Fibroblast of the aortic adventitia (primary cell): ENCODE measurements around the gene COPE. TPM values are rescaled to one million over a fixed set of nuclear protein-coding genes. Genes with fewer than 3 reads are reported as not detected.
"Not testable (repeated sequence)": the region's sequence is repeated elsewhere in the genome, so short reads cannot be mapped to it uniquely, and the experiment has no call there.

ENCODE experiments used
- DNase-seq: peaks from one replicate; pipeline ENCODE4 v3.0.0-alpha.2; 2010; ENCODE audit warnings: low read depth
- H3K4me3 ChIP-seq: 2 replicates; pipeline ENCODE4 v1.5.1; 2011; ENCODE audit warnings: low read depth, mild to moderate bottlenecking, control low read depth, low read length, moderate library complexity
- total RNA-seq: library from RNA; depleted of rRNA; stranded (reverse); fragments of >200 nt; gene quantifications from 2 replicates; pipeline ENCODE4 v1.2.3, GENCODE V29; 2012; ENCODE audit warnings: low replicate concordance
- TF ChIP-seq, protein P1 (sequence below): IDR thresholded peaks from 2 replicates; pipeline ENCODE4 v1.5.1; 2011; ENCODE audit warnings: mild to moderate bottlenecking, low read length, control low read depth, inconsistent platforms; ENCODE audit not compliant: insufficient read depth

Gene COPE
- total RNA-seq, 1 donor = 172 TPM

DNA sequence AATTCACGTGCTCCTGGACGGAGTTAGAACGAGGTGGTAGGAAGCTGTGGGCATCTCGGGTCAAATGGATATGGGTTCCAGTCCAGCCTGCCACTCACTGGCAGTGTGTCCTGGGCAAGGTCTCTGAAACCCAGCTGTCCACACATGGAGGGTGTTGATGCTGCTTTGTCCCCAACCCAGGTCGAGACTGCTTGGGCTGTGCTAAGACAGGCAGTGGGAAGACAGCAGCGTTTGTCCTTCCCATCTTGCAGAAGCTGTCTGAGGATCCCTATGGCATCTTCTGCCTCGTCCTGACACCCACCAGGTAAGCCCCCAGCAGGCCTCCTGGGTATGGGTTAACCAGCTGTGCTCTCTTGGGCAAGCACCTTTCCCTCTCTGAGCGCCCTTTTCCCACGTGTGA is 1.2 kb upstream of the COPE start:
- DNase-seq = no peak
- H3K4me3 ChIP-seq = peak overlapping the region; percentile 100
- TF ChIP-seq, protein P1, sequence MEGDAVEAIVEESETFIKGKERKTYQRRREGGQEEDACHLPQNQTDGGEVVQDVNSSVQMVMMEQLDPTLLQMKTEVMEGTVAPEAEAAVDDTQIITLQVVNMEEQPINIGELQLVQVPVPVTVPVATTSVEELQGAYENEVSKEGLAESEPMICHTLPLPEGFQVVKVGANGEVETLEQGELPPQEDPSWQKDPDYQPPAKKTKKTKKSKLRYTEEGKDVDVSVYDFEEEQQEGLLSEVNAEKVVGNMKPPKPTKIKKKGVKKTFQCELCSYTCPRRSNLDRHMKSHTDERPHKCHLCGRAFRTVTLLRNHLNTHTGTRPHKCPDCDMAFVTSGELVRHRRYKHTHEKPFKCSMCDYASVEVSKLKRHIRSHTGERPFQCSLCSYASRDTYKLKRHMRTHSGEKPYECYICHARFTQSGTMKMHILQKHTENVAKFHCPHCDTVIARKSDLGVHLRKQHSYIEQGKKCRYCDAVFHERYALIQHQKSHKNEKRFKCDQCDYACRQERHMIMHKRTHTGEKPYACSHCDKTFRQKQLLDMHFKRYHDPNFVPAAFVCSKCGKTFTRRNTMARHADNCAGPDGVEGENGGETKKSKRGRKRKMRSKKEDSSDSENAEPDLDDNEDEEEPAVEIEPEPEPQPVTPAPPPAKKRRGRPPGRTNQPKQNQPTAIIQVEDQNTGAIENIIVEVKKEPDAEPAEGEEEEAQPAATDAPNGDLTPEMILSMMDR = no peak

DNA sequence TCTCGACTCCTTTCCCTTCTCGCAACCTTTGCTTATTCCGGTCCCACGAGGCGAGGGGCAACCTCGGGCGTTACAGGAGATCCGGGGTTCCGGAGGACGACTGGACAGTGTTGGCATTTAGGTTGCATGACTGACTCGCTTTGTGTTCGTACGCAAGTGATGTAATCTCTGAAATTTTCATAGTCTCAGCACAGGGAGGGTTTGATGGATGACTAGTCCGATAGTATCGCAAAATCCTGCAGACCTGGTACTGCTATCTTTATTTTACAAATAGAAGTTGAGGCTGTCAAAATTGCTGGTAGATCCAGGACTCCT is 670 bp upstream of the COPE start:
- TF ChIP-seq, protein P1 = no peak
- peak overlapping the region; percentile 100 for H3K4me3 ChIP-seq
- peak; percentile 30 for DNase-seq

DNA sequence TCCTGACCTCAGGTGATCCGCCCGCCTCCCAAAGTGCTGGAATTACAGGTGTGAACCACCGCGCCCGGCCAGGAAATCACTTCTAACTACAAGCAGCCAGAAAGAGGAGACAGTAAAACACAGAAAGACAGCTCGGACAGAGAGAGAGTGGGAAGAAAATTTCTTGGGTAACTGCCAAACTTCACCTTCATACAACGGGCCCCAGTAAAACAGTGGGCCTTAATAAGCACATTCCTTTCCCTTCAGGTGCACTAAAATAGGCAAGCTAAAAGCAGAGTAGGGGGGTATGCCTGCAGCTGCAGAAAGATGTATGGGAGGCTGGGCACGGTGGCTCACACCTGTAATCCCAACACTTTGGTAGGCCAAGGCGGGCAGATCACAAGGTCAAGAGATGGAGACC is 1.6 kb downstream of the COPE start:
- peak overlapping the region; percentile 78 for H3K4me3 ChIP-seq

DNA sequence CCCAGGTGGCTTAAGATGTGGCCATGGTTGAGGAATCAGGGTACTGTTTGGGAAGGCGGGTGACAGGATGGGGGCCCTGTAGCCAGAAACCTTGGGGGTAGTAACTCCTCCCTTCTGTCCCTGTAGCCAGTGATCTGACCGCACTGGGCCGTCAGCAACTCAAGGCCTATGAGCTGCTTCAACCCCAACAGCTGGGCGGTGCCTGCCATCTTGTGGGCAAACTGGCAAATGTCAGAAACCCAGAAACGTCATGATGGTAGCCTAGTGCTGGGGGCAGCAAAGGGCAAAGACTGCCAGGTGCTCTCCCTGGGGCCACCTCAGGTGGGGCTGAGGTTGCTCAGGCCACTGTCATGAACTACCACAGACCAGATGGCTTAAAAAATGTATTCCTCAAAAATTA is 3.5 kb downstream of the COPE start:
- no peak overlapping the region for H3K4me3 ChIP-seq
- DNase-seq = peak; percentile 38
- TF ChIP-seq, protein P1 = peak; percentile 25

More for the DNA sequence above, 1.6 kb downstream of the COPE start:
- not testable (repeated sequence) for DNase-seq

DNA sequence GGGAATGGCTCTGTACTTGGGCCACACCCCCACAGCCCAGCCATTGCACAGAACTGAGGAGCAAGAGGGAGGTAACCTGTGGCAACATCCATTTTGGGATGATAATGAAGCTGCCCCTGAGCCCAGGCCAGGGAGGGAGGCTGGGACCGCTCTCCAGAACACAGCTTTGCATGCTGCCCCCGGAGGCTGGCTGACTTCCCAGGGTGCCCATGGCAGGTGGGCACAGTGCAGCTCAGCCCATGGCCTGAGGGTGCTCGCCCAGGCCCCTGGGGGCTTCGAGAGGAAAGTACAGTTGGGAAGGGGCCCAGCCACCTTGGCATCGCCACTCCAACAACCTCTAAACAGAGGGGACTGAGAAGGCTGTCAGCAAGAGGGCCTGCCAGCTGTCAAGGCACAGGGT is 5.7 kb downstream of the COPE start:
- no peak overlapping the region for H3K4me3 ChIP-seq
- DNase-seq = no peak
- TF ChIP-seq, protein P1 = no peak

DNA sequence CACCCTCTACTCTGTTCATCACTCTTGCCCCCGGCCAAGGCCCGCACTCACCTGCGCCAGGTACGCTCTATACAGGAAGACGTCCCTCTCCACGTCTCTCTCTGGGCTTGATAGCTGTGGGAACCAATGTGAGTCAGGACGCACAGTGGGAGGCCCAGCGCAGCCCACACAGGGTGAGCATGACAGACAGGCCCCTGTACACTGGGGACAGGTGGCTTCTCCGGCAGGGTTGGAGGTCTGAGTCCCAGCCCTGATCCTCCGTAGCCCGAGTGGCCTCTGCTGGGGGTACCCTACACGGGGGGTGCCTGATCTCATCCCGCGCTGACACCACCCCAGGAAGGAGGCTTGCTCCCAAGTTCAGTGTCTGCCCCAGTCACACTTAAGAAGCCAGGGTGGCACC is 6.3 kb downstream of the COPE start:
- H3K4me3 ChIP-seq = no peak overlapping the region
- TF ChIP-seq, protein P1 = no peak
- no peak for DNase-seq

DNA sequence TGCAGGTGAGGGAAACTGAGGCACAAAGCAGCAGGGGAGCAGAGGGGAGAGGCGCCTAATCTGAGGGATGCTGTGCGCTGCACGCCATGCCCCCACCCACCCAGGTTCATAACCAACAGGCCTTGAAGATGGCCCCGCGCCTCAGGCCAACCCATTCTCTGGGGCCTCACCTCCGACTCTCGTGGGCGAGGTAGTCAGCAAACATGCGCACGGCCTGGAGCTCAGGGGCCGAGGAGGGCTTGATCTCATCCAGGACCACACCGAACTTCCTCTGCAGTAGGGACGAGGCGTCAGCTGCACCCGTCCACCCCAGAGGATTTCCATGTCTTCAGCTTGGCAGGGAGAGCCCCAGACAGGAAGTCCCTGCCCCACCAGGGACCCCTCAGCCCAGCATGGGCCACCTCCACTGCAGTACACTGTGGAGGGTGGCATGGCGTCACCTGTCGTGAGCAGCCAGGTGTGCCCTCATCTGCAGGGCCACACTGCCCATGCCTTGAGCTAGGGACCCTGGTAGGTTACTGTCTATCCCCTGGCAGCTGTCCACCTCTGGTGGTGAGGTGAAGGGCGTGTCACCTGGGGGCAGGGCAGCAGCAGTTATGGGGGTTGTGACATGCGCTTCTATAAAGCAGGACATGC is 8.3 kb downstream of the COPE start:
- TF ChIP-seq, protein P1 = no peak
- no peak overlapping the region for H3K4me3 ChIP-seq
- no peak for DNase-seq
